DOHH2 (cell line): Measurements from ENCODE around the gene EFCAB7.

Source experiments
- CTCF ChIP-seq: fragments of 200-600 bp; sonication (generic); IDR thresholded peaks from one replicate; pipeline ENCODE4 v1.5.1; 2014; ENCODE audit warnings: antibody characterized with exemption, mild to moderate bottlenecking, low read depth, low read length; ENCODE audit not compliant: poor library complexity, severe bottlenecking
- EZH2phosphoT487 ChIP-seq: fragments of 200-600 bp; sonication (generic); IDR thresholded peaks from 2 replicates; pipeline ENCODE4 v1.6.1; 2017; ENCODE audit warnings: borderline replicate concordance, mild to moderate bottlenecking, antibody characterized with exemption, low read length, moderate library complexity, mixed read lengths

GRCh38 chr1:63595435-63595834 lies 72.1 kb downstream of the EFCAB7 start:
- no peak for TF ChIP-seq EZH2phosphoT487
- TF ChIP-seq CTCF, result no peak
